ENCODE data around the gene OR8B12.

- TF ChIP-seq CTCF (IDR thresholded peaks at IDR 0.05): no peak
- TF ChIP-seq POLR2AphosphoS5 (IDR thresholded peaks at IDR 0.05): no peak
- no peak for TF ChIP-seq POLR2A (IDR thresholded peaks at IDR 0.05)
Measured at GRCh38 chr11:124514131-124514530, 29.3 kb downstream of the OR8B12 start.
